RWPE1 (cell line): ENCODE measurements around the gene PIK3R3.

Source experiments
- CTCF ChIA-PET: fragments of 350-600 bp; sonication (Branson Sonifier 250); formaldehyde crosslinking; extraction: SDS; loops from one replicate; lab custom pipeline; 2021; lab: Yijun Ruan, JAX
- POLR2A ChIA-PET: fragments of 400-600 bp; formaldehyde crosslinking; extraction: SDS; loops from one replicate; lab custom pipeline; 2020; ENCODE audit warnings: antibody characterized with exemption; ENCODE audit not compliant: low non-redundant PET; lab: Yijun Ruan, JAX
- DNase-seq: peaks from one replicate; pipeline ENCODE4 v3.0.0; 2012; ENCODE audit warnings: low spot score
- H3K27ac ChIP-seq: fragments of 450-650 bp; 2 replicates; pipeline ENCODE4 v1.5.1; 2017
- CTCF ChIP-seq: fragments of 450-650 bp; conservative IDR thresholded peaks from 2 replicates; pipeline ENCODE4 v1.5.1; 2017; ENCODE audit warnings: low read depth, mild to moderate bottlenecking

Gene PIK3R3

GRCh38 chr1:46030074-46030870 lies 102.2 kb downstream of the PIK3R3 start:
- DNase-seq = no peak

GRCh38 chr1:46027788-46028573 lies 104.4 kb downstream of the PIK3R3 start:
- no peak for TF ChIP-seq CTCF
- POLR2A ChIA-PET = no interaction called here

More at GRCh38 chr1:46030074-46030870, 102.2 kb downstream of the PIK3R3 start:
- no peak for TF ChIP-seq CTCF
- CTCF ChIA-PET = interaction anchor here (0.6 kb wide), 1 partner anchor 55 kb away, joined by 3 read pairs; no protein-coding TSS in a partner anchor
- POLR2A ChIA-PET = no interaction called here
- no peak overlapping the region for H3K27ac ChIP-seq

GRCh38 chr1:46026531-46026930 lies 105.9 kb downstream of the PIK3R3 start:
- DNase-seq = no peak
- CTCF ChIA-PET = interaction anchor here (1.0 kb wide), 1 partner anchor 152 kb away, joined by 3 read pairs; no protein-coding TSS in a partner anchor
- no peak overlapping the region for H3K27ac ChIP-seq
- POLR2A ChIA-PET = no interaction called here
- no peak for TF ChIP-seq CTCF

More at GRCh38 chr1:46027788-46028573, 104.4 kb downstream of the PIK3R3 start:
- no peak for DNase-seq
- H3K27ac ChIP-seq = no peak overlapping the region
- CTCF ChIA-PET = no interaction called here

GRCh38 chr1:46021046-46021996 lies 111.1 kb downstream of the PIK3R3 start:
- ChIA-PET CTCF (no interaction called here), POLR2A (no interaction called here)
- no peak for DNase-seq
- no peak for TF ChIP-seq CTCF
- no peak overlapping the region for H3K27ac ChIP-seq

- POLR2A ChIA-PET = no interaction called here
- no peak for TF ChIP-seq CTCF
- no peak for DNase-seq
- CTCF ChIA-PET = no interaction called here
- no peak overlapping the region for H3K27ac ChIP-seq
Observed at GRCh38 chr1:46020010-46020409, 112.4 kb downstream of the PIK3R3 start.
